K562 (cell line): Measurements from ENCODE around the gene ZNF473. TPM values are rescaled to one million over a fixed set of nuclear protein-coding genes. Genes with fewer than 3 reads are reported as not detected.
A peak's percentile ranks its signal among the peaks of the same experiment; 100 is the strongest.

Source experiments
- ELF4 ChIP-seq: fragments of 450-650 bp; formaldehyde crosslinking; IDR thresholded peaks from 2 replicates; pipeline ENCODE4 v1.4.0; 2022; ENCODE audit warnings: missing genetic modification characterization
- EP400 ChIP-seq: fragments of 450-650 bp; IDR thresholded peaks from 2 replicates; pipeline ENCODE4 v1.6.1; 2017; ENCODE audit warnings: antibody characterized with exemption, mild to moderate bottlenecking, moderate library complexity
- HDAC6 ChIP-seq: IDR thresholded peaks from 2 replicates; pipeline ENCODE4 v1.6.1; 2012; ENCODE audit warnings: low read depth, mild to moderate bottlenecking, control low read depth, inconsistent platforms, low read length, moderate library complexity
- NCOA1 ChIP-seq: fragments of 450-650 bp; IDR thresholded peaks from 2 replicates; pipeline ENCODE4 v1.6.1; 2016; ENCODE audit warnings: low read depth
- NFRKB ChIP-seq: fragments of 450-650 bp; IDR thresholded peaks from 2 replicates; pipeline ENCODE4 v1.6.1; 2016; ENCODE audit warnings: low read depth
- OTX1 ChIP-seq: fragments of 450-650 bp; formaldehyde crosslinking; IDR thresholded peaks from 2 replicates; pipeline ENCODE4 v1.4.0; 2022; ENCODE audit warnings: mild to moderate bottlenecking
- PML ChIP-seq: IDR thresholded peaks from 2 replicates; pipeline ENCODE4 v1.6.1; 2012; ENCODE audit warnings: low read length, inconsistent platforms
- POLR2B ChIP-seq: fragments of 450-650 bp; IDR thresholded peaks from 2 replicates; pipeline ENCODE4 v1.6.1; 2018; ENCODE audit warnings: low read depth; ENCODE audit not compliant: partially characterized antibody
- SMARCA4 ChIP-seq: fragments of 450-650 bp; IDR thresholded peaks from 2 replicates; pipeline ENCODE4 v1.6.1; 2016
- TAL1 ChIP-seq: fragments of 450-650 bp; IDR thresholded peaks from 2 replicates; pipeline ENCODE4 v1.6.1; 2016; ENCODE audit warnings: mild to moderate bottlenecking
- TARDBP ChIP-seq: fragments of 450-650 bp; IDR thresholded peaks from 2 replicates; pipeline ENCODE4 v1.6.1; 2016
- ZKSCAN8 ChIP-seq: fragments of 200-800 bp; sonication (Bioruptor generic); IDR thresholded peaks from 2 replicates; pipeline ENCODE4 v1.6.1; 2016; ENCODE audit warnings: missing genetic modification characterization, missing compliant biosample characterization
- ZNF184 ChIP-seq: sonication (generic); formaldehyde crosslinking; IDR thresholded peaks from 2 replicates; pipeline ENCODE4 v1.5.0; 2020; ENCODE audit warnings: missing genetic modification reagents
- ZNF253 ChIP-seq: fragments of 250-450 bp; sonication (Bioruptor Pico); conservative IDR thresholded peaks from 2 replicates; pipeline ENCODE4 v1.6.1; 2021; ENCODE audit warnings: mild to moderate bottlenecking
- ZNF354B ChIP-seq: fragments of 250-450 bp; sonication (Bioruptor Pico); IDR thresholded peaks from 2 replicates; pipeline ENCODE4 v1.4.0; 2020
- ZNF589 ChIP-seq: fragments of 200-800 bp; sonication (Bioruptor generic); IDR thresholded peaks from 2 replicates; pipeline ENCODE4 v1.6.1; 2016; ENCODE audit warnings: low read depth, missing genetic modification characterization, missing compliant biosample characterization
- polyA plus RNA-seq, 8 experiments: library from polyadenylated mRNA; depleted of rRNA in 4 of 8; stranded (reverse) in 5 of 8; unstranded in 3 of 8; fragments of >200 nt; fragmentation: Nextera tagmentation in 2 of 8; fragmentation: Illumina TruSeq in 1 of 8; extraction: Ambion mirVana in 2 of 8; extraction: Trizol in 1 of 8; gene quantifications; 2 replicates each; pipeline versions ENCODE4 v1.2.1 to v1.2.3, GENCODE V29; 2011 to 2014; ENCODE audit warnings: inconsistent platforms in 1 of 8, missing spikeins in 1 of 8
- total RNA-seq, 7 experiments: library from RNA; depleted of rRNA in 6 of 7; stranded (reverse); fragments of >200 nt in 6 of 7; fragmentation: Illumina TruSeq in 2 of 7; extraction: Trizol in 2 of 7; gene quantifications; 2 replicates each; pipeline versions ENCODE4 v1.2.1 to v1.2.3, GENCODE V29; 2011 to 2021; ENCODE audit warnings: low replicate concordance in 1 of 7
- TF ChIP-seq, protein P1 (sequence below): sonication (generic); formaldehyde crosslinking; IDR thresholded peaks from 2 replicates; pipeline ENCODE4 v1.8.0; 2022; ENCODE audit warnings: missing genetic modification reagents, mild to moderate bottlenecking, borderline replicate concordance
- TF ChIP-seq, protein P2 (sequence below): sonication (generic); formaldehyde crosslinking; IDR thresholded peaks from 2 replicates; pipeline ENCODE4 v1.8.0; 2022; ENCODE audit warnings: mild to moderate bottlenecking, missing genetic modification reagents
- TF ChIP-seq, protein P3 (sequence below): fragments of 250-450 bp; sonication (Bioruptor Pico); IDR thresholded peaks from 2 replicates; pipeline ENCODE4 v1.8.0; 2022; ENCODE audit warnings: inconsistent platforms, mild to moderate bottlenecking, moderate library complexity, borderline replicate concordance
- TF ChIP-seq, protein P4 (sequence below): fragments of 450-650 bp; IDR thresholded peaks from 2 replicates; pipeline ENCODE4 v1.6.1; 2016; ENCODE audit warnings: mild to moderate bottlenecking
- TF ChIP-seq, protein P5 (sequence below): fragments of 250-450 bp; sonication (Bioruptor Pico); IDR thresholded peaks from 2 replicates; pipeline ENCODE4 v1.5.0; 2020; ENCODE audit warnings: mild to moderate bottlenecking, borderline replicate concordance

The ZNF473 gene
- total and polyA plus RNA-seq, 9 of the 15 experiments (the other 6 are each of a cell fraction or from before 2014, with no cell fraction given): 8.2 to 34.0 (median 28.5) TPM

DNA sequence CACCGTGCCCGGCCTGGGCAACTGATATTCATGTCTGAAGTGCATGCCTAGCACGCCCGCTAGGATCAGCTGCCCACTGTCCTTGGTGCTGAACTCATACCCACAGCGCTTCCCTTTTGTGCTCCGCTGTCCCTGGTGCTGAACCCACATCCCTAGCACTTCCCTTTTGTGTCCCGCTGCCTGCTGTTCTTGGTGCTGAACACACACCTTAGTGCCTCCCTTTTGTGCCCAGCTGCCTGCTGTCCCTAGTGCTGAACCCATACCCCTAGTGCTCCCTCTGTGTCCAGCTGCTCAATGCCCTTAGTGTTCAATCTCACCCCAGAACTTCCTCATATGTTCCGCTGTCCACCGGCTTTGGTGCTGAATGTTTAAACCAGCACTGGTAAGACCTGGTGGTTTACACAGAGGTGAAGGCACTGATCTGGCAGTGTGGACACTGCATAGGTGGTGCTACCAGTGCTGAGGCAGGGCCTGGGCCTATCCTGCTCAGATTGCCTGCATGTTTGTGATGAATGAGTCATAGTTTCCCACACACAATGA is 38.6 kb upstream of the ZNF473 start (continued):
- TF ChIP-seq, protein P1, sequence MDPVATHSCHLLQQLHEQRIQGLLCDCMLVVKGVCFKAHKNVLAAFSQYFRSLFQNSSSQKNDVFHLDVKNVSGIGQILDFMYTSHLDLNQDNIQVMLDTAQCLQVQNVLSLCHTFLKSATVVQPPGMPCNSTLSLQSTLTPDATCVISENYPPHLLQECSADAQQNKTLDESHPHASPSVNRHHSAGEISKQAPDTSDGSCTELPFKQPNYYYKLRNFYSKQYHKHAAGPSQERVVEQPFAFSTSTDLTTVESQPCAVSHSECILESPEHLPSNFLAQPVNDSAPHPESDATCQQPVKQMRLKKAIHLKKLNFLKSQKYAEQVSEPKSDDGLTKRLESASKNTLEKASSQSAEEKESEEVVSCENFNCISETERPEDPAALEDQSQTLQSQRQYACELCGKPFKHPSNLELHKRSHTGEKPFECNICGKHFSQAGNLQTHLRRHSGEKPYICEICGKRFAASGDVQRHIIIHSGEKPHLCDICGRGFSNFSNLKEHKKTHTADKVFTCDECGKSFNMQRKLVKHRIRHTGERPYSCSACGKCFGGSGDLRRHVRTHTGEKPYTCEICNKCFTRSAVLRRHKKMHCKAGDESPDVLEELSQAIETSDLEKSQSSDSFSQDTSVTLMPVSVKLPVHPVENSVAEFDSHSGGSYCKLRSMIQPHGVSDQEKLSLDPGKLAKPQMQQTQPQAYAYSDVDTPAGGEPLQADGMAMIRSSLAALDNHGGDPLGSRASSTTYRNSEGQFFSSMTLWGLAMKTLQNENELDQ (CRISPR knock-in tag): peak; percentile 100
- no peak for TF ChIP-seq NFRKB
- TF ChIP-seq ZNF589 (CRISPR knock-in tag): peak; percentile 99
- no peak for TF ChIP-seq ZNF253
- TF ChIP-seq OTX1 (CRISPR knock-in tag): peak; percentile 99
- TF ChIP-seq ZKSCAN8 (CRISPR knock-in tag): peak; percentile 94
- peak; percentile 84 for TF ChIP-seq ZNF184 (CRISPR knock-in tag)
- TF ChIP-seq, protein P2, sequence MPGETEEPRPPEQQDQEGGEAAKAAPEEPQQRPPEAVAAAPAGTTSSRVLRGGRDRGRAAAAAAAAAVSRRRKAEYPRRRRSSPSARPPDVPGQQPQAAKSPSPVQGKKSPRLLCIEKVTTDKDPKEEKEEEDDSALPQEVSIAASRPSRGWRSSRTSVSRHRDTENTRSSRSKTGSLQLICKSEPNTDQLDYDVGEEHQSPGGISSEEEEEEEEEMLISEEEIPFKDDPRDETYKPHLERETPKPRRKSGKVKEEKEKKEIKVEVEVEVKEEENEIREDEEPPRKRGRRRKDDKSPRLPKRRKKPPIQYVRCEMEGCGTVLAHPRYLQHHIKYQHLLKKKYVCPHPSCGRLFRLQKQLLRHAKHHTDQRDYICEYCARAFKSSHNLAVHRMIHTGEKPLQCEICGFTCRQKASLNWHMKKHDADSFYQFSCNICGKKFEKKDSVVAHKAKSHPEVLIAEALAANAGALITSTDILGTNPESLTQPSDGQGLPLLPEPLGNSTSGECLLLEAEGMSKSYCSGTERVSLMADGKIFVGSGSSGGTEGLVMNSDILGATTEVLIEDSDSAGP: peak; percentile 87
- peak; percentile 82 for TF ChIP-seq ZNF354B
- peak; percentile 100 for TF ChIP-seq NCOA1
- TF ChIP-seq HDAC6: no peak
- TF ChIP-seq SMARCA4: no peak
- TF ChIP-seq ELF4: peak; percentile 97
- TF ChIP-seq, protein P3, sequence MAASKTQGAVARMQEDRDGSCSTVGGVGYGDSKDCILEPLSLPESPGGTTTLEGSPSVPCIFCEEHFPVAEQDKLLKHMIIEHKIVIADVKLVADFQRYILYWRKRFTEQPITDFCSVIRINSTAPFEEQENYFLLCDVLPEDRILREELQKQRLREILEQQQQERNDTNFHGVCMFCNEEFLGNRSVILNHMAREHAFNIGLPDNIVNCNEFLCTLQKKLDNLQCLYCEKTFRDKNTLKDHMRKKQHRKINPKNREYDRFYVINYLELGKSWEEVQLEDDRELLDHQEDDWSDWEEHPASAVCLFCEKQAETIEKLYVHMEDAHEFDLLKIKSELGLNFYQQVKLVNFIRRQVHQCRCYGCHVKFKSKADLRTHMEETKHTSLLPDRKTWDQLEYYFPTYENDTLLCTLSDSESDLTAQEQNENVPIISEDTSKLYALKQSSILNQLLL (CRISPR knock-in tag): no peak
- TF ChIP-seq, protein P4, sequence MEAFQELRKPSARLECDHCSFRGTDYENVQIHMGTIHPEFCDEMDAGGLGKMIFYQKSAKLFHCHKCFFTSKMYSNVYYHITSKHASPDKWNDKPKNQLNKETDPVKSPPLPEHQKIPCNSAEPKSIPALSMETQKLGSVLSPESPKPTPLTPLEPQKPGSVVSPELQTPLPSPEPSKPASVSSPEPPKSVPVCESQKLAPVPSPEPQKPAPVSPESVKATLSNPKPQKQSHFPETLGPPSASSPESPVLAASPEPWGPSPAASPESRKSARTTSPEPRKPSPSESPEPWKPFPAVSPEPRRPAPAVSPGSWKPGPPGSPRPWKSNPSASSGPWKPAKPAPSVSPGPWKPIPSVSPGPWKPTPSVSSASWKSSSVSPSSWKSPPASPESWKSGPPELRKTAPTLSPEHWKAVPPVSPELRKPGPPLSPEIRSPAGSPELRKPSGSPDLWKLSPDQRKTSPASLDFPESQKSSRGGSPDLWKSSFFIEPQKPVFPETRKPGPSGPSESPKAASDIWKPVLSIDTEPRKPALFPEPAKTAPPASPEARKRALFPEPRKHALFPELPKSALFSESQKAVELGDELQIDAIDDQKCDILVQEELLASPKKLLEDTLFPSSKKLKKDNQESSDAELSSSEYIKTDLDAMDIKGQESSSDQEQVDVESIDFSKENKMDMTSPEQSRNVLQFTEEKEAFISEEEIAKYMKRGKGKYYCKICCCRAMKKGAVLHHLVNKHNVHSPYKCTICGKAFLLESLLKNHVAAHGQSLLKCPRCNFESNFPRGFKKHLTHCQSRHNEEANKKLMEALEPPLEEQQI: peak; percentile 100
- peak; percentile 100 for TF ChIP-seq TARDBP
- TF ChIP-seq, protein P5, sequence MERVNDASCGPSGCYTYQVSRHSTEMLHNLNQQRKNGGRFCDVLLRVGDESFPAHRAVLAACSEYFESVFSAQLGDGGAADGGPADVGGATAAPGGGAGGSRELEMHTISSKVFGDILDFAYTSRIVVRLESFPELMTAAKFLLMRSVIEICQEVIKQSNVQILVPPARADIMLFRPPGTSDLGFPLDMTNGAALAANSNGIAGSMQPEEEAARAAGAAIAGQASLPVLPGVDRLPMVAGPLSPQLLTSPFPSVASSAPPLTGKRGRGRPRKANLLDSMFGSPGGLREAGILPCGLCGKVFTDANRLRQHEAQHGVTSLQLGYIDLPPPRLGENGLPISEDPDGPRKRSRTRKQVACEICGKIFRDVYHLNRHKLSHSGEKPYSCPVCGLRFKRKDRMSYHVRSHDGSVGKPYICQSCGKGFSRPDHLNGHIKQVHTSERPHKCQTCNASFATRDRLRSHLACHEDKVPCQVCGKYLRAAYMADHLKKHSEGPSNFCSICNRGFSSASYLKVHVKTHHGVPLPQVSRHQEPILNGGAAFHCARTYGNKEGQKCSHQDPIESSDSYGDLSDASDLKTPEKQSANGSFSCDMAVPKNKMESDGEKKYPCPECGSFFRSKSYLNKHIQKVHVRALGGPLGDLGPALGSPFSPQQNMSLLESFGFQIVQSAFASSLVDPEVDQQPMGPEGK (CRISPR knock-in tag): peak; percentile 85; the same call in 1 of the 2 replicates
- TF ChIP-seq PML: peak; percentile 54
- peak; percentile 33 for TF ChIP-seq POLR2B
- TF ChIP-seq TAL1: no peak
- TF ChIP-seq EP400: no peak
